GM12801 (cell line): Measurements from ENCODE around the gene ARMC2.

Source experiments
- TF ChIP-seq, protein P1 (sequence below): IDR thresholded peaks from one replicate; pipeline ENCODE4 v1.5.1; 2011; ENCODE audit warnings: control low read depth; ENCODE audit not compliant: insufficient read length; ENCODE audit errors: extremely low read depth

ARMC2 gene

DNA sequence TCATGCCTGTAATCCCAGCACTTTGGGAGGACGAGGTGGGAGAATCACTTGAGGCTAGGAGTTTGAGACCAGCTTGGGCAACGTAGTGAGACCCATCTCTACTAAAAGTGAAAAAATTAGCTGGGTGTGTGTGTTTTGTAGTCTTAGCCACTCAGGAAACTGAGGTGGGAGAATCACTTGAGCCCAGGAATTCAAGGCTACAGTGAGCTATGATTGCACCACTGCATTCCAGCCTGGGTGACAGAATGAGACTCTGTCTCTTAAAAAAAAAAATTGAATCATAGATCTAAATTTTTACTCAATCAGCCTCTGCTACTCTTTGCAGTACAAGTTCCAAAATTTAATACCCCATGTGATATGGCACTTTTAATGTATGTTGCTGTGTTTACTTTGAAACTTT lies 121.6 kb downstream of the ARMC2 start:
- TF ChIP-seq, protein P1, sequence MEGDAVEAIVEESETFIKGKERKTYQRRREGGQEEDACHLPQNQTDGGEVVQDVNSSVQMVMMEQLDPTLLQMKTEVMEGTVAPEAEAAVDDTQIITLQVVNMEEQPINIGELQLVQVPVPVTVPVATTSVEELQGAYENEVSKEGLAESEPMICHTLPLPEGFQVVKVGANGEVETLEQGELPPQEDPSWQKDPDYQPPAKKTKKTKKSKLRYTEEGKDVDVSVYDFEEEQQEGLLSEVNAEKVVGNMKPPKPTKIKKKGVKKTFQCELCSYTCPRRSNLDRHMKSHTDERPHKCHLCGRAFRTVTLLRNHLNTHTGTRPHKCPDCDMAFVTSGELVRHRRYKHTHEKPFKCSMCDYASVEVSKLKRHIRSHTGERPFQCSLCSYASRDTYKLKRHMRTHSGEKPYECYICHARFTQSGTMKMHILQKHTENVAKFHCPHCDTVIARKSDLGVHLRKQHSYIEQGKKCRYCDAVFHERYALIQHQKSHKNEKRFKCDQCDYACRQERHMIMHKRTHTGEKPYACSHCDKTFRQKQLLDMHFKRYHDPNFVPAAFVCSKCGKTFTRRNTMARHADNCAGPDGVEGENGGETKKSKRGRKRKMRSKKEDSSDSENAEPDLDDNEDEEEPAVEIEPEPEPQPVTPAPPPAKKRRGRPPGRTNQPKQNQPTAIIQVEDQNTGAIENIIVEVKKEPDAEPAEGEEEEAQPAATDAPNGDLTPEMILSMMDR: no peak

DNA sequence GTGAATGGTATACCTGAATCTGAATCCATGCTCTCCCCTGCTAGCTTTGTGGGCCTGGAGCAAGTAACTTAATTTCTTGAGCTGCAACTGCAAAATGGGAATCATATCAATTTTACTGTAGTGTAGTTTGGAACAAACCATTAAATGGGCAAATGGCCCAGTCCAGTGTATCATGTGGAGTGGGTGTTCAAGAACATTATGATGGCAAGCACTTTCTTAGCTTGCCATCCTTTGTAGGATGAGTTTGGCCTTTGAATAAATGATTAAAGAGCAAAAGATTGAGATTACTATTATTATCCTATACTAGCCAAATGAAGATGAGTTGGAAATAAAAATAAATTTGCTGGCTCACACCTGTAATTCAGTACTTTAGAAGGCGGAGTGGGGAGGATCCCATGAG lies 126.0 kb downstream of the ARMC2 start:
- TF ChIP-seq, protein P1: no peak

- TF ChIP-seq, protein P1: no peak
Observed at GRCh38 chr6:108982154-108983113, 134.2 kb downstream of the ARMC2 start.

- TF ChIP-seq, protein P1: no peak
Observed at GRCh38 chr6:108983151-108983550, 134.9 kb downstream of the ARMC2 start.

GRCh38 chr6:108985301-108985700 lies 137.1 kb downstream of the ARMC2 start:
- TF ChIP-seq, protein P1: no peak

GRCh38 chr6:108987156-108987555 lies 138.9 kb downstream of the ARMC2 start:
- TF ChIP-seq, protein P1: no peak

DNA sequence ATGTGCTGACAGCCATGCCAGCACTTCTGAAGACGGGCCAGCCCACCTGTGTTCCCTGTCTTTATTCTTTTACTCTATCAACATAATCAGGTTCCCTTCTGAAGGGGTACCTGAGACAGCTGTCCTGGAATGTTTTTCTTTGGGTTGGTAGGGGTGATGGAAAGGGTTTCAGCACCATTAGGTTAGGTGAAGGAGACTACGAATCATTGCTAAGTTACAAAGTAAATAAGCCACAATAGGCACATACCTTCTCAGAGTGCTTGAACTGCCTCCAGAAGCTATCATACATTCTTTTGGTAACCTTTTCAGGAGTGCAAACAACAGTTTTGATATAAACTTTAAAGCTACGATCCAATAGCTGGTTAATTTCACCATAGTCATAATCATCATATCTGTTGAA lies 140.1 kb downstream of the ARMC2 start:
- TF ChIP-seq, protein P1: no peak
